Fibroblast of lung (primary cell): ENCODE results near the gene BEND2. TPM values are rescaled to one million over a fixed set of nuclear protein-coding genes. Genes with fewer than 3 reads are reported as not detected.

ENCODE experiments used
- DNase-seq, 2 donors: peaks; one replicate each; pipeline versions ENCODE4 v3.0.0 to v3.0.0-alpha.2; 2010; ENCODE audit warnings: low read depth in 2 of 2
- H2AFZ ChIP-seq: 2 replicates; pipeline ENCODE4 v1.5.1; 2012; ENCODE audit warnings: low read length, control low read depth, inconsistent platforms
- H3K27ac ChIP-seq: 2 replicates; pipeline ENCODE4 v1.5.1; 2011; ENCODE audit warnings: low read length, control low read depth; ENCODE audit not compliant: insufficient read depth
- H3K27me3 ChIP-seq: 2 replicates; pipeline ENCODE4 v1.5.1; 2011; ENCODE audit warnings: mild to moderate bottlenecking, low read length; ENCODE audit not compliant: control insufficient read depth, insufficient read depth
- H3K36me3 ChIP-seq: 2 replicates; pipeline ENCODE4 v1.5.1; 2011; ENCODE audit warnings: low read length; ENCODE audit not compliant: control insufficient read depth, insufficient read depth
- H3K4me1 ChIP-seq: 2 replicates; pipeline ENCODE4 v1.5.1; 2011; ENCODE audit warnings: low read length; ENCODE audit not compliant: control insufficient read depth, insufficient read depth; ENCODE audit errors: extremely low read depth
- H3K4me2 ChIP-seq: 2 replicates; pipeline ENCODE4 v1.5.1; 2011; ENCODE audit warnings: low read length, control low read depth; ENCODE audit not compliant: insufficient read depth; ENCODE audit errors: extremely low read depth
- H3K4me3 ChIP-seq, 4 experiments: fragments of 200-600 bp in 1 of 4; sonication (generic) in 1 of 4; replicated peaks in 1 of 4; 2 replicates each; pipeline ENCODE4 v1.5.1; 2011 to 2016; ENCODE audit warnings: low read length in 4 of 4, low read depth in 3 of 4, mild to moderate bottlenecking in 3 of 4, control low read depth in 2 of 4, inconsistent platforms in 1 of 4, mixed read lengths in 1 of 4; ENCODE audit not compliant: insufficient read depth in 1 of 4; ENCODE audit errors: control extremely low read depth in 1 of 4
- H3K79me2 ChIP-seq: 2 replicates; pipeline ENCODE4 v1.5.1; 2012; ENCODE audit warnings: mild to moderate bottlenecking, low read length, inconsistent platforms; ENCODE audit not compliant: control insufficient read depth, insufficient read depth
- H3K9ac ChIP-seq: 2 replicates; pipeline ENCODE4 v1.5.1; 2011; ENCODE audit warnings: mild to moderate bottlenecking, low read length, control low read depth; ENCODE audit not compliant: insufficient read depth
- H3K9me3 ChIP-seq: 2 replicates; pipeline ENCODE4 v1.5.1; 2012; ENCODE audit warnings: low read depth, low read length; ENCODE audit not compliant: control insufficient read depth, insufficient read depth
- H4K20me1 ChIP-seq: 2 replicates; pipeline ENCODE4 v1.5.1; 2011; ENCODE audit warnings: low read length; ENCODE audit not compliant: control insufficient read depth, insufficient read depth; ENCODE audit errors: extremely low read depth
- EZH2 ChIP-seq: IDR thresholded peaks from 2 replicates; pipeline ENCODE4 v1.5.1; 2012; ENCODE audit warnings: low read length, control low read depth, mild to moderate bottlenecking; ENCODE audit errors: missing control alignments
- polyA plus RNA-seq, 2 donors: library from polyadenylated mRNA; depleted of rRNA in 1 of 2; stranded (reverse) in 1 of 2; unstranded in 1 of 2; fragments of >200 nt; gene quantifications; 2 replicates each; pipeline ENCODE4 v1.2.1, GENCODE V29; 2011 to 2012; ENCODE audit warnings: missing spikeins in 1 of 2
- total RNA-seq: library from RNA; depleted of rRNA; stranded (reverse); fragments of >200 nt; gene quantifications from 2 replicates; pipeline ENCODE4 v1.2.1, GENCODE V29; 2014
- TF ChIP-seq, protein P1 (sequence below), 2 donors: IDR thresholded peaks in 1 of 2; conservative IDR thresholded peaks in 1 of 2; 1 replicate in 1 of 2; 2 replicates in 1 of 2; pipeline ENCODE4 v1.5.1; 2011 to 2012; ENCODE audit warnings: low read length in 2 of 2, control low read depth in 1 of 2, inconsistent platforms in 1 of 2, low read depth in 1 of 2, mild to moderate bottlenecking in 1 of 2

Gene BEND2
- total and polyA plus RNA-seq, 2 donors (not counting 1 experiment from before 2014, with no cell fraction given) = not detected

- H3K79me2 ChIP-seq = no peaks in the 10 kb centered on the region
- H3K4me3 ChIP-seq = no peak overlapping the region
- no peak for DNase-seq
- TF ChIP-seq, protein P1, sequence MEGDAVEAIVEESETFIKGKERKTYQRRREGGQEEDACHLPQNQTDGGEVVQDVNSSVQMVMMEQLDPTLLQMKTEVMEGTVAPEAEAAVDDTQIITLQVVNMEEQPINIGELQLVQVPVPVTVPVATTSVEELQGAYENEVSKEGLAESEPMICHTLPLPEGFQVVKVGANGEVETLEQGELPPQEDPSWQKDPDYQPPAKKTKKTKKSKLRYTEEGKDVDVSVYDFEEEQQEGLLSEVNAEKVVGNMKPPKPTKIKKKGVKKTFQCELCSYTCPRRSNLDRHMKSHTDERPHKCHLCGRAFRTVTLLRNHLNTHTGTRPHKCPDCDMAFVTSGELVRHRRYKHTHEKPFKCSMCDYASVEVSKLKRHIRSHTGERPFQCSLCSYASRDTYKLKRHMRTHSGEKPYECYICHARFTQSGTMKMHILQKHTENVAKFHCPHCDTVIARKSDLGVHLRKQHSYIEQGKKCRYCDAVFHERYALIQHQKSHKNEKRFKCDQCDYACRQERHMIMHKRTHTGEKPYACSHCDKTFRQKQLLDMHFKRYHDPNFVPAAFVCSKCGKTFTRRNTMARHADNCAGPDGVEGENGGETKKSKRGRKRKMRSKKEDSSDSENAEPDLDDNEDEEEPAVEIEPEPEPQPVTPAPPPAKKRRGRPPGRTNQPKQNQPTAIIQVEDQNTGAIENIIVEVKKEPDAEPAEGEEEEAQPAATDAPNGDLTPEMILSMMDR (conservative IDR thresholded peaks at IDR 0.05 in 1 of 2, IDR thresholded peaks at IDR 0.05 in 1 of 2; ENCODE audit: low read depth in 1 of 2, low read length in 2 of 2) = no peak
- TF ChIP-seq EZH2 = no peak
- no peak overlapping the region for H3K4me2 ChIP-seq
- H2AFZ ChIP-seq = no peak overlapping the region
- H3K27ac ChIP-seq = no peak overlapping the region
- no peaks in the 10 kb centered on the region for H3K9me3 ChIP-seq
- no peaks in the 10 kb centered on the region for H3K4me1 ChIP-seq
- H3K36me3 ChIP-seq = no peaks in the 10 kb centered on the region
- no peak overlapping the region for H3K9ac ChIP-seq
- no peaks in the 10 kb centered on the region for H3K27me3 ChIP-seq
- no peaks in the 10 kb centered on the region for H4K20me1 ChIP-seq
These were observed 14.0 kb downstream of the BEND2 start for GRCh38 chrX:18206657-18207056.

DNA sequence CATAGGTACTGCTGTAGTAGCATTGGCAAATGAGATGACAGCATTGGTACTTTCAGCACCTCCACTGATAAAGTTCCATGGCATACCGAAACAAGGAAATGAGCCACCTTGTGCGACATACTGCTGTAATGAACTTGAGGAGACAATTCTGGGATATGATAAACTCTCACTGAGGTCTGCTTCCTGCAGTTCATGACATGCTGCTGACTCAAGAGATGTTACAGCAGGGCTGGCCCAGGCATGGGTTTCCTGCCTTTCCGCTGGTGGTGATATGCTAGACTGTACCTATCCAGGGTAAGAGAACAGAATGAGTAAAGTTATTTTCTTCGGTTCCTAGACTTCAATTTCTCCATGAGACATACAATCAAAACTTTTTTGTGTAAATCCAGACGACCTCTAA, 17.1 kb downstream of the BEND2 start:
- no peaks in the 10 kb centered on the region for H3K4me1 ChIP-seq

DNA sequence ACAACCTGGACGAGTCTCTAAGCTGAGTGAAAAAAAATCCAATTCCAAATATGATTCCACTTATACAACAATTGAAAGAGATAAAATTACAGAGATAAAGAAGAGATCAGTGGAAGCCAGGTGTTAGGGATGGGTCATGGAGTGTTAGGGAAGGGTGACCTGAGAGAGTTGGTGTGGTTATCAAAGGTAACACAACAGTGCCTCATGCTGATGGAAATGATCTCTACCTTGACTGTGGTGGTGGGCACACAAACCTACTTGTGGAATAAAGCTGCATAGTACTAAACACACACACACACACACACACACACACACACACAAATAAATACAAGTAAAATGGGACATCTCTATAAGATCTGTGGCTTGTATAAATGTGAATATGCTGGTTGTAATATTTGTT, 26.0 kb downstream of the BEND2 start:
- Histone ChIP-seq H3K79me2 (no peaks in the 10 kb centered on the region), H3K4me3 (no peak overlapping the region), H3K27me3 (no peaks in the 10 kb centered on the region), H3K4me2 (no peak overlapping the region), H3K27ac (no peak overlapping the region), H2AFZ (no peak overlapping the region), H3K9ac (no peak overlapping the region), H3K9me3 (no peaks in the 10 kb centered on the region), H4K20me1 (no peaks in the 10 kb centered on the region), H3K36me3 (no peaks in the 10 kb centered on the region), H3K4me1 (no peaks in the 10 kb centered on the region)
- no peak for TF ChIP-seq EZH2
- TF ChIP-seq, protein P1 (conservative IDR thresholded peaks at IDR 0.05 in 1 of 2, IDR thresholded peaks at IDR 0.05 in 1 of 2; ENCODE audit: low read depth in 1 of 2, low read length in 2 of 2) = no peak
- no peak for DNase-seq

More for the DNA sequence above, 17.1 kb downstream of the BEND2 start:
- no peak for TF ChIP-seq EZH2
- TF ChIP-seq, protein P1 (conservative IDR thresholded peaks at IDR 0.05 in 1 of 2, IDR thresholded peaks at IDR 0.05 in 1 of 2; ENCODE audit: low read depth in 1 of 2, low read length in 2 of 2) = no peak
- Histone ChIP-seq H3K36me3 (no peaks in the 10 kb centered on the region), H3K9me3 (no peaks in the 10 kb centered on the region), H3K79me2 (no peaks in the 10 kb centered on the region), H2AFZ (no peak overlapping the region), H3K27ac (no peak overlapping the region), H3K4me3 (no peak overlapping the region), H3K9ac (no peak overlapping the region), H3K27me3 (no peaks in the 10 kb centered on the region), H4K20me1 (no peaks in the 10 kb centered on the region), H3K4me2 (no peak overlapping the region)
- DNase-seq = no peak
